Measurements from ENCODE around the gene NR3C1. TPM values are rescaled to one million over a fixed set of nuclear protein-coding genes. Genes with fewer than 3 reads are reported as not detected.

NR3C1 gene
- total RNA-seq, 4 donors from 2014 or later: 56.7 to 79.1 (median 64.4) TPM

- in situ Hi-C loops (cut with MboI; ENCODE audit: low sequenced_read_pairs in 4 of 4): loop anchor here in 2 of 4 donors (25.0 kb wide), 1 partner anchor 366 kb away; the partner anchor contains the start of gene HMHB1 (in 2 of the 2)
- Histone ChIP-seq H3K4me1 (no peaks in the 10 kb centered on the region), H3K9me3 (no peaks in the 10 kb centered on the region), H3K27ac (no peak overlapping the region), H3K36me3 (no peaks in the 10 kb centered on the region), H3K4me3 (no peak overlapping the region), H3K27me3 (no peaks in the 10 kb centered on the region)
- DNase-seq (no peak), ATAC-seq (no peak)
- TF ChIP-seq POLR2A (IDR thresholded peaks at IDR 0.05) (no peak), CTCF (IDR thresholded peaks at IDR 0.05 in 4 of 5, conservative IDR thresholded peaks at IDR 0.05 in 1 of 5) (no peak)
- intact Hi-C loops (cut with DNase I; ENCODE audit: low total_unique reads): no loop called here
These were observed 43.2 kb upstream of the NR3C1 start for GRCh38 chr5:143446535-143447226.

GRCh38 chr5:143445776-143446175 is 42.3 kb upstream of the NR3C1 start:
- DNase-seq (no peak), ATAC-seq (no peak)
- Histone ChIP-seq H3K9me3 (no peaks in the 10 kb centered on the region), H3K27ac (no peak overlapping the region), H3K4me3 (no peak overlapping the region), H3K36me3 (no peaks in the 10 kb centered on the region), H3K27me3 (no peaks in the 10 kb centered on the region), H3K4me1 (no peaks in the 10 kb centered on the region)
- intact Hi-C loops (cut with DNase I; ENCODE audit: low total_unique reads): no loop called here
- no peak for TF ChIP-seq CTCF (IDR thresholded peaks at IDR 0.05 in 4 of 5, conservative IDR thresholded peaks at IDR 0.05 in 1 of 5)
- TF ChIP-seq POLR2A (IDR thresholded peaks at IDR 0.05): no peak
- in situ Hi-C loops (cut with MboI; ENCODE audit: low sequenced_read_pairs in 4 of 4): loop anchor here in 2 of 4 donors (25.0 kb wide), 1 partner anchor 367 kb away; the partner anchor contains the start of gene HMHB1 (in 2 of the 2)

- in situ Hi-C loops (cut with MboI; ENCODE audit: low sequenced_read_pairs in 4 of 4) (loop anchor here in 2 of 4 donors (25.0 kb wide), 1 partner anchor 369 kb away; the partner anchor contains the start of gene HMHB1 (in 2 of the 2)), intact Hi-C loops (cut with DNase I; ENCODE audit: low total_unique reads) (no loop called here)
- H3K4me3 ChIP-seq: no peak overlapping the region
- ATAC-seq (no peak), DNase-seq (no peak)
- H3K27me3 ChIP-seq: no peaks in the 10 kb centered on the region
- H3K4me1 ChIP-seq: no peaks in the 10 kb centered on the region
- no peak for TF ChIP-seq POLR2A (IDR thresholded peaks at IDR 0.05)
- no peak for TF ChIP-seq CTCF (IDR thresholded peaks at IDR 0.05 in 4 of 5, conservative IDR thresholded peaks at IDR 0.05 in 1 of 5)
- H3K9me3 ChIP-seq: no peaks in the 10 kb centered on the region
- H3K27ac ChIP-seq: no peak overlapping the region
- H3K36me3 ChIP-seq: no peaks in the 10 kb centered on the region
These were observed 39.8 kb upstream of the NR3C1 start for GRCh38 chr5:143443330-143443729.

- Histone ChIP-seq H3K27me3 (no peaks in the 10 kb centered on the region), H3K4me3 (no peak overlapping the region), H3K27ac (no peak overlapping the region), H3K9me3 (no peaks in the 10 kb centered on the region), H3K36me3 (no peaks in the 10 kb centered on the region), H3K4me1 (no peaks in the 10 kb centered on the region)
- ATAC-seq: no peak
- intact Hi-C loops (cut with DNase I; ENCODE audit: low total_unique reads): no loop called here
- in situ Hi-C loops (cut with MboI; ENCODE audit: low sequenced_read_pairs in 4 of 4): loop anchor here in 2 of 4 donors (25.0 kb wide), 1 partner anchor 370 kb away; the partner anchor contains the start of gene HMHB1 (in 2 of the 2)
- DNase-seq: no peak
- no peak for TF ChIP-seq CTCF (IDR thresholded peaks at IDR 0.05 in 4 of 5, conservative IDR thresholded peaks at IDR 0.05 in 1 of 5)
- TF ChIP-seq POLR2A (IDR thresholded peaks at IDR 0.05): no peak
These were observed 38.9 kb upstream of the NR3C1 start for GRCh38 chr5:143442385-143442784.

All from gastrocnemius medialis (tissue), 4 donors.